SK-N-MC (cell line): ENCODE data around the gene ALKBH2.

ENCODE experiments used
- EZH2 ChIP-seq: fragments of 200-600 bp; sonication (generic); IDR thresholded peaks from one replicate; pipeline ENCODE4 v1.6.1; 2017; ENCODE audit warnings: antibody characterized with exemption
- POLR2AphosphoS5 ChIP-seq: IDR thresholded peaks from 2 replicates; pipeline ENCODE4 v1.6.1; 2012; ENCODE audit warnings: mild to moderate bottlenecking, low read depth, low read length, borderline replicate concordance

DNA sequence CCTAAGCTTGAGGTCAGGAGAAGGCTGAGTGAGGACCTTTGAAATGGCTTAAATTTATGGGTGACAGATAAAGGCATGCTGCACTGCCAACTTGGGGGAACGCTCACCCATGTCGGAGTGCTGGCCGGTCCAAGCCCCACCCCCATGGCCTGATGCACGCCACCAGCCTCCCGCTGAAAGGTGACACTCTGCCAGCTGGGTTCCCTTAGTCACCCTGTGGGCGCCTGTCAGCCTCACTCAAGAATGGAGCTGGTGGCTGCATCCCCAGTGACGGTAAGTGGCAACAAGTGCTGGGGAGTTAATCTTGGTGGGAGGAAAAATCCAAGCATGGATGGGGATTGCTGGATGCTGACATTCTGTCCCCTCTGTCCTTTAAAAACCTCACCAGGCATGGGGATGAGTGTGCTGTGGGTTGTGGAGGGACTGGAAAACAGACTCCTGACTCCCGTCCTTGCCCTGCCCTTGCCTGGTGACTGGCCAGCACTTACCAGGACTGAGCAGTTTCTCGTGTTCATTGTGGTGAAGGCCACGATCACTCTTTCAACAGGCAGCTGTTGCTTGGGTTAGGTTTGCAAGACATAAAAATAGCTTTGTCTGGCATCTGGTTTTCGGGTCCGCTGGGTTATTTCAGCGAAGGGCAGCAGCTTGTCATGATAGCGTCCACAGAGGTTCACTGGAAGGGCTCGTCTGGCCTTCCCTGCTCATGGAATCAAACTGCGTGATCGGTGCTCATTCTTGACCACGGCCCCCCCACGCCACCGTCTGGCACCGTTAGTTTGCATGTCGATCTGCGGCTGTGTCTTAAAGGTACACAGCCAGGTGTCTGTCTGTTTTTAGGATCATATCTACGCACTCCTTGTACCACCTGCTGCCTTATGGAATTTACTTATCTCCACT, 38.1 kb upstream of the ALKBH2 start:
- TF ChIP-seq EZH2, result no peak
- no peak for TF ChIP-seq POLR2AphosphoS5
